Small intestine (tissue), 7 donors: ENCODE results near the gene GNAZ. TPM values are rescaled to one million over a fixed set of nuclear protein-coding genes. Genes with fewer than 3 reads are reported as not detected.

Experiments used
- DNase-seq, 2 donors: peaks; one replicate each; pipeline versions ENCODE4 v3.0.0 to v3.0.0-alpha.2; 2013
- FAIRE-seq: peaks from 2 replicates; lab custom pipeline; 2012; peaks lifted over from hg19 to GRCh38; lab: Jason Lieb, UNC
- H3K27ac ChIP-seq, 3 donors: one replicate each; pipeline ENCODE4 v1.5.1; 2013; ENCODE audit warnings: low read length in 2 of 3, mild to moderate bottlenecking in 2 of 3, control low read depth in 1 of 3, inconsistent platforms in 1 of 3, low read depth in 1 of 3, moderate library complexity in 1 of 3
- H3K27me3 ChIP-seq, 3 donors: one replicate each; pipeline ENCODE4 v1.6.1; 2013; ENCODE audit warnings: low read length in 3 of 3, inconsistent platforms in 1 of 3; ENCODE audit not compliant: control insufficient read depth in 3 of 3, insufficient read depth in 3 of 3
- H3K36me3 ChIP-seq, 3 donors: one replicate each; pipeline ENCODE4 v1.6.1; 2013; ENCODE audit warnings: low read length in 3 of 3, inconsistent platforms in 1 of 3, low read depth in 1 of 3, mild to moderate bottlenecking in 1 of 3, moderate library complexity in 1 of 3; ENCODE audit not compliant: control insufficient read depth in 3 of 3, insufficient read depth in 2 of 3
- H3K4me1 ChIP-seq, 3 donors: one replicate each; pipeline ENCODE4 v1.6.1; 2013; ENCODE audit warnings: low read length in 2 of 3, inconsistent platforms in 1 of 3, low read depth in 1 of 3, mild to moderate bottlenecking in 1 of 3, moderate library complexity in 1 of 3; ENCODE audit not compliant: control insufficient read depth in 3 of 3, insufficient read depth in 2 of 3
- H3K4me3 ChIP-seq, 3 donors: one replicate each; pipeline ENCODE4 v1.5.1; 2013; ENCODE audit warnings: low read length in 3 of 3, control low read depth in 1 of 3, inconsistent platforms in 1 of 3, low read depth in 1 of 3, mild to moderate bottlenecking in 1 of 3, moderate library complexity in 1 of 3
- H3K9me3 ChIP-seq, 2 donors: one replicate each; pipeline ENCODE4 v1.6.1; 2013; ENCODE audit warnings: low read depth in 1 of 2, low read length in 1 of 2; ENCODE audit not compliant: control insufficient read depth in 2 of 2, insufficient read depth in 1 of 2
- WGBS, 3 donors: extraction: QIAGEN DNeasy Blood & Tissue Kit; methylation state at CpG; one replicate each; pipeline ENCODE4 v1.1.7; 2013; 5-methylcytosine and 5-hydroxymethylcytosine counted together
- polyA plus RNA-seq, 4 donors: library from polyadenylated mRNA; stranded (reverse) in 3 of 4; unstranded in 1 of 4; fragments of 200-250 nt in 3 of 4; fragments of 120-200 nt in 1 of 4; gene quantifications; one replicate each; pipeline versions ENCODE4 v1.2.1 to v1.2.3, GENCODE V29; 2013
- donor health status: healthy with polysubstance abuse.
- donor health status: control.
- donor health status: control.
- donor health status: Bipolar disorder and iron deficiency.
- donor health status: healthy.

GNAZ gene
- polyA plus RNA-seq, 4 donors = 0.55 to 3.6 (median 2.7) TPM

GRCh38 chr22:23102002-23102655 is 31.8 kb downstream of the GNAZ start:
- Histone ChIP-seq H3K4me1 (no peaks in the 10 kb centered on the region), H3K9me3 (peaks cover 0 to 4% of the 10 kb centered on the region in 2 donors), H3K27ac (no peak overlapping the region), H3K36me3 (no peaks in the 10 kb centered on the region), H3K4me3 (no peak overlapping the region), H3K27me3 (no peaks in the 10 kb centered on the region)
- FAIRE-seq = no peak
- 87 to 93% (median 92%) methylated on average over 10 of the region's 10 CpGs for WGBS, 3 donors
- no peak for DNase-seq

DNA sequence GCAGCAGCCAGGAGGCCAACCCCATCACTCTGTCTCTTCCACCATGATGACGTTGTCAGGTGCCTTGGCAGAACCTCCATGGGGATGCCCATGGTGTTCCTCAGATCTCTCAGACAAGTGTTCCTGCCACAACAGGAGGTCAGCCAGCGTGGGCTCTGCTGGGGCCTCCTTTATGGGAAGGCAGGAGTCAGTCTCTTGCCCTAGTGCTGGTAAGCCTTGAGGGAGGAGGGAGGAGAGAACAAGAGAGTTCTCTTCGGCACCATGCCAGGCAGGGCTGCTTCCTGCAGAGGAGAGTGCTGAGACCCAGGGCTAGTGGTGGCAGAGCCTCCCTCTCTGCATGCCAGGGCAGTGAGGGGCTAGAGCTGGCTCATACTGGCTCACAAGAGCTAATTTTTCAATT is 32.5 kb downstream of the GNAZ start:
- H3K27me3 ChIP-seq = no peaks in the 10 kb centered on the region
- no peak for DNase-seq
- no peaks in the 10 kb centered on the region for H3K4me1 ChIP-seq
- no peak overlapping the region for H3K4me3 ChIP-seq
- no peak overlapping the region for H3K27ac ChIP-seq
- H3K9me3 ChIP-seq = peaks cover 0 to 4% of the 10 kb centered on the region in 2 donors
- FAIRE-seq = no peak
- 64 to 88% (median 78%) methylated on average over 3 of the region's 3 CpGs for WGBS, 3 donors
- H3K36me3 ChIP-seq = no peaks in the 10 kb centered on the region

- DNase-seq = no peak
- H3K4me3 ChIP-seq = no peak overlapping the region
- 87 to 91% (median 91%) methylated on average over 13 of the region's 13 CpGs for WGBS, 3 donors
- no peaks in the 10 kb centered on the region for H3K36me3 ChIP-seq
- H3K27ac ChIP-seq = no peak overlapping the region
- peaks cover 0 to 4% of the 10 kb centered on the region in 2 donors for H3K9me3 ChIP-seq
- no peaks in the 10 kb centered on the region for H3K27me3 ChIP-seq
- H3K4me1 ChIP-seq = no peaks in the 10 kb centered on the region
- no peak for FAIRE-seq
Measured at GRCh38 chr22:23103199-23103954, 33.1 kb downstream of the GNAZ start.

- Histone ChIP-seq H3K36me3 (no peaks in the 10 kb centered on the region), H3K4me3 (no peak overlapping the region), H3K27ac (no peak overlapping the region), H3K9me3 (peaks cover 0 to 4% of the 10 kb centered on the region in 2 donors), H3K27me3 (no peaks in the 10 kb centered on the region), H3K4me1 (no peaks in the 10 kb centered on the region)
- FAIRE-seq = no peak
- no peak for DNase-seq
- WGBS, 3 donors = 82 to 88% (median 87%) methylated on average over 12 of the region's 12 CpGs
Measured at GRCh38 chr22:23104187-23104971, 34.1 kb downstream of the GNAZ start.

- DNase-seq = no peak
- Histone ChIP-seq H3K9me3 (peaks cover 0 to 4% of the 10 kb centered on the region in 2 donors), H3K27me3 (no peaks in the 10 kb centered on the region), H3K4me1 (no peaks in the 10 kb centered on the region), H3K27ac (no peak overlapping the region), H3K36me3 (no peaks in the 10 kb centered on the region), H3K4me3 (no peak overlapping the region)
- FAIRE-seq = no peak
- 93 to 95% (median 93%) methylated on average over 5 of the region's 5 CpGs for WGBS, 3 donors
Measured at GRCh38 chr22:23105304-23105703, 35.0 kb downstream of the GNAZ start.

DNA sequence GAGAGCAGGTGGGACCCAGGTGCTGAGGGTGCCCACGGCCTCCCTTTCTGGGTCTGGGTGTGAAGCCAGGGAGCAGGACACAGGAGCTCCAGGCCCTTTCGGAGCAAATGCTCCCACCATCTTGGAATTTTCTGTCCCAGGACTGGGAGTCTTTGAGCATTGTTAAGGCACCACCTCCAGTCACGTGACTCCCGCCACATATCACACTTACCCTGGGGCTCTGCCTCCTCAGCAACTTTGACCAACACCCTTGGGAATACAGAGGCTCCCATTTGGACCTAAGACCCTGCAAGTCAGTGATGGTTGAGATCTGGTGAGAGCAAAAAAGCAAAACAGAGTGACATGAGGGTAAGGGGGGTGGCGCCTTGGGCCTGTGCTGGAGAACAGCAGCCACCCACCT is 35.6 kb downstream of the GNAZ start:
- no peak for FAIRE-seq
- no peaks in the 10 kb centered on the region for H3K4me1 ChIP-seq
- no peak overlapping the region for H3K27ac ChIP-seq
- H3K4me3 ChIP-seq = no peak overlapping the region
- H3K27me3 ChIP-seq = no peaks in the 10 kb centered on the region
- WGBS, 3 donors = 87 to 95% (median 92%) methylated on average over 5 of the region's 5 CpGs
- peaks cover 0 to 4% of the 10 kb centered on the region in 2 donors for H3K9me3 ChIP-seq
- no peaks in the 10 kb centered on the region for H3K36me3 ChIP-seq
- no peak for DNase-seq

GRCh38 chr22:23106344-23106743 is 36.0 kb downstream of the GNAZ start:
- no peaks in the 10 kb centered on the region for H3K27me3 ChIP-seq
- WGBS, 3 donors = 89 to 93% (median 91%) methylated on average over 4 of the region's 4 CpGs
- H3K27ac ChIP-seq = no peak overlapping the region
- no peaks in the 10 kb centered on the region for H3K36me3 ChIP-seq
- no peak for FAIRE-seq
- H3K9me3 ChIP-seq = peaks cover 0 to 4% of the 10 kb centered on the region in 2 donors
- no peak overlapping the region for H3K4me3 ChIP-seq
- no peak for DNase-seq
- H3K4me1 ChIP-seq = no peaks in the 10 kb centered on the region

- no peaks in the 10 kb centered on the region for H3K4me1 ChIP-seq
- no peak overlapping the region for H3K4me3 ChIP-seq
- peak in 1 of 2 donors; percentile 15 for DNase-seq
- WGBS, 3 donors = 50 to 72% (median 59%) methylated on average over 8 of the region's 8 CpGs
- no peak overlapping the region for H3K27ac ChIP-seq
- H3K27me3 ChIP-seq = no peaks in the 10 kb centered on the region
- FAIRE-seq = no peak
- no peaks in the 10 kb centered on the region for H3K36me3 ChIP-seq
- peaks cover 0 to 4% of the 10 kb centered on the region in 2 donors for H3K9me3 ChIP-seq
Measured at GRCh38 chr22:23106906-23107367, 36.6 kb downstream of the GNAZ start.
